ENCODE results near the gene CRISPLD2.

Gene CRISPLD2

DNA sequence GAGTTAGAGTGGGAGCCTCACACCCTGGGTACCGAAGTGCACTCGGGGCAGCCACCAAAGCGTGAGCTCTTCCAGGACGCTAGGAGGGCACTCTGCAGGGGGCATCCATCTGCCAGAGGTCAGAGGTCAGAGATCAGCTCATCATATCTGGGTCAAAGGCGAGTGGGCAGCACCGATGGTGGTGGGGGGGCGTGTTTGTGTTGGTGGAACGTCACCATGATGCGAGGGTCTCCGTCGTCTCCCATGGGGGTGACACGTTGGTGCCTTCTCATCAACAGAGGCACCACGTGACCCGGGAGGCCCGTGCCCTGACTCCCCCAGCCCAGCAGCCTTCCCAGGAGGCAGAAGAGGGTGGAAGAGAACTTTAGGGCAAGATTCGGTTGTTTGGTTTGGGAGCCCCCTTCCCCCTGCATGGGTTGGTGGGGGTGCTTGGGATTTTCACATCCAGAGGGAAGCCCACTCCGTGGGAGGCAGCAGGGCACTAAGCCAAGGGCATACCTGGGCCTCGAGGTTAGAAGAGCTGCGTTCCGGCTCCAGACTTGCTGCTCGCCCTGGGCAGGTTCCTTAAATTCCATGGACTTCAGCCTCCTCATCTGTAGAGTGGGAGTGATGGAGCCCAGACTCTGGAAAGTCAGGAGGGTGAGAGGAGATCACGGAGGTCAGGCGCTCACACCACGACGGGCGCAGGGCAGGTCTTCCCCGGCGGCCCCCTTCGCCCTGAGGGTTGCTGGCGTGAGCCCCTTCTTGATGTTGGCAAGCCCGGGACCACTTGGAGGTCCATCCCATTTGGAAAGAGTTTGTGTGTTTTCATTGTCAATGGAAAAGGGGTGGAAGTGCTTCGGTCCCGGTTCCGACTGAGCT is 14.0 kb downstream of the CRISPLD2 start:
- Histone ChIP-seq H3K27ac (peak overlapping the region in 8 of 21 experiments; percentile 34 to 83 (median 78)), H3K4me3 (no peak overlapping the region)

DNA sequence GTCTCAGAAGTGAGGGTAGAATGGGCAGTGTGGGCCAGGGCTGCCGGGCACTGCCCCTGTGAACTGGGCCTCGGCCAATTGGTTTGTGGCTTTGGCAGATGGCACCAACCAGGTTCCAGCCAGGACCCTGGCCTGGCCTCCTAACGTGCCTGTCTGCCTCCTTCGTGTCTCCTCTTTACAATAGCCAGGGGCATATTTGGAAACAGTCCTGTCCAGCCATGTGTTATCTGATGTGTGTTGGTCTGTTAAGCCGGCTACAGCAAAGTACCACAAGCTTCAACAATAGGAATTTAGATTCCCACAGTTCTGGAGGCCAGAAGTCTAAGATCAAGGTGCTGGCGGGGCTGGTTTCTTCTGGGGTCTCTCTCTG is 14.6 kb downstream of the CRISPLD2 start:
- Histone ChIP-seq H3K27ac (peak overlapping the region in 10 of 21 experiments; percentile 34 to 83 (median 78)), H3K4me3 (no peak overlapping the region)

DNA sequence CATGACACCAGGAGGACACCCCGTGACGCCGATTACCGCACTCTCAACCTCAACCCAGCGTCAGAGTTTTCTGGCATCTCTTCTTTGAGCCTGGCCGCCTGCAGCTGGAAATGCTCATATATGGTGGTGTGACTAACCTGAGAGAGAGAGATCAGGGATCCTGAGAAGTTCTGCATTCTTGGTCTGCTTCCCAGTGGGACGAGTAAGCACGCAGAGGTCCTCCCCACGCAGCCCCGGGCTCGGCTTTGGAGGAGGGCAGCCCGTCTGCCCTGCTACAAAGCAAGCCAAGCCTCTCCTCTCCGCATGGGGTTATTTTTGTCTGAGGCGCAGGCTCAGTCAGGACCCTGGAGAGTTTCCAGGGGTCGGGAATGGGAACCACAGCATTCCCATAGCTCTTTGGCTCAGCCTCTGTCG is 16.5 kb downstream of the CRISPLD2 start:
- no peak overlapping the region for H3K4me3 ChIP-seq
- H3K27ac ChIP-seq = peak overlapping the region in 17 of 21 experiments; percentile 14 to 85 (median 61)

DNA sequence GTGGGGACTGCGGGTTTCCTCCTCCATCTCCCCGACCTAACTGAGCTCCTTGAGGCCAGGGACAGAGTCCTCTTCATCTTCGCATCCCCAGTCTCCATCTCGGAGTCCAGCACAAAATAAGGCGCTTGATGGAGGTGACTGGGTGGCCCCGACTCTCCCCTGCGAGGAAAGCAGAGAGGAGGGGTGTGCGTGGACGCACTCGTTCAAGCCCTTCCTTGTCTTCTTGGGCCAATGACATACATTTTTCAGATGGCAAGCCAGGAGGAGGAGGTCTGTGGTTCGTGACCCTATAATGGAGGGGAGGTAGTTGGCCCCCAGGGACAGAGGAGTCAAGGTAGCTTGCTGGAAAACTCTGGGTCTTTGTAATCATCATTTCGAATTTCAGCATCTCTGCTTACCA is 17.2 kb downstream of the CRISPLD2 start:
- no peak overlapping the region for H3K4me3 ChIP-seq

DNA sequence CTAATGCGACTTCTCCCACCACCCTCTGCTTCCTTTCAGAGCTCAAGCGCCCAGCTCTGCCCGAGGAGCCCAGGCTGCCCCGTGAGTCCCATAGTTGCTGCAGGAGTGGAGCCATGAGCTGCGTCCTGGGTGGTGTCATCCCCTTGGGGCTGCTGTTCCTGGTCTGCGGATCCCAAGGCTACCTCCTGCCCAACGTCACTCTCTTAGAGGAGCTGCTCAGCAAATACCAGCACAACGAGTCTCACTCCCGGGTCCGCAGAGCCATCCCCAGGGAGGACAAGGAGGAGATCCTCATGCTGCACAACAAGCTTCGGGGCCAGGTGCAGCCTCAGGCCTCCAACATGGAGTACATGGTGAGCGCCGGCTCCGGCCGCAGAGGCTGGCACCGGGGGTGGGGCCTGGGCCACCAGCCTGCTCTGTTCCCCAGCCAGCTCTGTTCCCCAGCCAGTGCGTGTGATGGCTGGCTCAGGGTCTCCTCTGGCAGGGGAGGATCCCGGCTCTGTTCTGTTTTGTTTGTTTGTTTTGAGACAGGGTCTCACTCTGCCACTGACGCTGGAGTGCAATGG is 18.7 kb downstream of the CRISPLD2 start:
- peak overlapping the region in 5 of 21 experiments; percentile 22 to 34 (median 30) for H3K27ac ChIP-seq
- H3K4me3 ChIP-seq = no peak overlapping the region

More for the DNA sequence above, 17.2 kb downstream of the CRISPLD2 start:
- peak overlapping the region in 19 of 21 experiments; percentile 14 to 85 (median 60) for H3K27ac ChIP-seq

DNA sequence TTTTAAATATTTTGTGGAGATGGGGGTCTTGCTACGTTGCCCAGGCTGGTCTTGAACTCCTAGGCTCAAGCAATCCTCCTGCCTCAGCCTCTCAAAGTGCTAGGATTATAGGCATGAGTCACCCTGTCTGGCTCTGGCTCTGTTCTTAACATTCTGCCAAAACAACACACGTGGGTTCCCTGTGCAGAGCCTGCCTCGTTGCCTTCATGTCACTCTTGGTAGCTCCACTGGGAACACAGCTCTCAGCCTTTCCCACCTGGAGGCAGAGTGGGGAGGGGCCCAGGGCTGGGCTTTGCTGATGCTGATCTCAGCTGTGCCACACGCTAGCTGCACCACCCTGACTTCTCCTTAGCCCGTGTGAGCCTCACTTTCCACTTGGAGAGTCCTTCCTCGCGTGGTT is 19.3 kb downstream of the CRISPLD2 start:
- no peak overlapping the region for H3K4me3 ChIP-seq
- peak overlapping the region in 3 of 21 experiments; percentile 12 to 41 (median 21) for H3K27ac ChIP-seq

DNA sequence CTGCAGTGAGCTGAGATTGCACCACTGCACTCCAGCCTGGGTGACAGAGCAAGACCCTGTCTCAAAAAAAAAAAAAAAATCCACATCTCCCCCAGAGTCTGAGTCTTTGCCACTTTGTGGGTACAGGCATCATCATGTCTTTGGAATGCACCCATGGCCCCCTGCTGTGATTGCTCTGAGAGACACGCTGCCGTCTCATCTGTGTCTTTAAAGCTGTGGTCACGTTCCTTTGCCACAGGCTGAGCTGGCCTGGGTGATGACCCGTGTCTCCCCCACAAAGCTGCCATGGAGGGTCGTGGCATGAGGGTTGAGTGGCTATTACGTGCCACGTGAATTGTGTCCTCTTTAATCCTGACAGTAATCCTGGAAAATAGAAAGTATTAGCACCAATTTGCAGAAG is 20.2 kb downstream of the CRISPLD2 start:
- Histone ChIP-seq H3K27ac (peak overlapping the region in 2 of 21 experiments; percentile 12 to 25), H3K4me3 (no peak overlapping the region)

DNA sequence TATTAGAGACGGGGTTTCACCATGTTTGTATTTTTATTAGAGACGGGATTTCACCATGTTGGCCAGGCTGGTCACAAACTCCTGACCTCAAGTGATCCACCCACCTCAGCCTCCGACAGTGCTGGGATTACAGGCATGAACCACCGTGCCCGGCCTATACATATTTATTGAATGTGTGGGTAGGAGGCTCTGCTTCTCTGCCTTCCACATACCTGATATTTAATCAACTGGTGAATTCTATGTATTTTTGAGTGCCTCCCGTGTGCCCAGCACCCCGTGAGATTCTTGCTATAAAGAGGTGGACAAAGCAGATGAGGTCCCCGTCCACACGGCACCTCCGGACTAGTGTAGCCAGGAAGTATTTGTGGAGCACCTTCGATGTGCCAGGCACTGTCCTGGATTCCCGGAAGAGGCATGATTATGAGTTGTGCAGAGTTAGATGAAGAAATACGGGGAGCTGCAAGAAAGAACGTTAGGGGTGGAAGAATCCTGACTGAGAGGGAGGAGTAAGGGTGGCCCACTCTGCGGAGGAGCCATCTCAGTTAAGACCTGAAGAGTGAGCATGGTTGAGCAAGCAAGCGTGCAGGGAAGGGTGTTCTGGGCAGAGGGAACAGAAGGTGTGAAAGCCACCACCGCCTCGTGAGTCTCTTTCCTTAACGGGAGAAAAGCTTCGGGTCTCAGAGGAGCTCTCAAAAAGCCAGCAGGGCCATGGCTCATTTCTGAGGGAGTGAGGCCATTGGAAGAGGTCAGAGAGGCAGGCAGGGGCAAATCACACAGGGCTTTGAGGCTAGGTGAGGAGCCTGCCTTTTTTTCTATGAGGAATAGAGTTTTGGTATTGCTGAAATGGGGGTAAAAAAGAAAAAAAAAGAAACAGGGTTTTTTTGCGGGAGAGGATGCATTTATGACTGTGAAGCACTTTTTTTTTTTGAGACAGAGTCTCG is 21.2 kb downstream of the CRISPLD2 start:
- Histone ChIP-seq H3K27ac (peak overlapping the region in 10 of 21 experiments; percentile 21 to 73 (median 49)), H3K4me3 (no peak overlapping the region)

DNA sequence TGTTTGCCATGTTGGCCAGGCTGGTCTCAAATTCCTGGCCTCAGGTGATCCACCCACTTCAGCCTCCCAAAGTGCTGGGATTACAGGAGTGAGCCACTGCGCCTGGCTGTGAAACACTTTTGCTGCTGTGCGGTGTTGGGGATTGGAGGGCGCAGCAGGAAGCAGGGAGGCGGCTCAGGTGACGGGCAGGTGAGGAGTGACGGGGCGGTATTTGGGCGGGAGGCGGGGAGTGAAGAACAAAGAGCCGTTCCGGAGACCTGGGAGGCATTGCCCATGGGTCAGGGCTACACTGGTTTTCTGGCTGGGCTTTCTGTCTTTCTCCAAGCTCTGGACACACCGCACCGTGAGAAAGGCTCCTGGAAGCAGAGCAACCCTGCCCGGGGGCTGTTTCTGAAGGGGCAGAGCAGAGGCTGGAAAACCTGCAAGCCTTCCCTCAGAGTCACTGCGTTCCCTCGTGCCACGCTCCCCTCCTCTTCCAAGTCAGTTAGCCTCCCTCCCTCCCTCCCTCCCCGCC is 22.1 kb downstream of the CRISPLD2 start:
- no peak overlapping the region for H3K4me3 ChIP-seq

DNA sequence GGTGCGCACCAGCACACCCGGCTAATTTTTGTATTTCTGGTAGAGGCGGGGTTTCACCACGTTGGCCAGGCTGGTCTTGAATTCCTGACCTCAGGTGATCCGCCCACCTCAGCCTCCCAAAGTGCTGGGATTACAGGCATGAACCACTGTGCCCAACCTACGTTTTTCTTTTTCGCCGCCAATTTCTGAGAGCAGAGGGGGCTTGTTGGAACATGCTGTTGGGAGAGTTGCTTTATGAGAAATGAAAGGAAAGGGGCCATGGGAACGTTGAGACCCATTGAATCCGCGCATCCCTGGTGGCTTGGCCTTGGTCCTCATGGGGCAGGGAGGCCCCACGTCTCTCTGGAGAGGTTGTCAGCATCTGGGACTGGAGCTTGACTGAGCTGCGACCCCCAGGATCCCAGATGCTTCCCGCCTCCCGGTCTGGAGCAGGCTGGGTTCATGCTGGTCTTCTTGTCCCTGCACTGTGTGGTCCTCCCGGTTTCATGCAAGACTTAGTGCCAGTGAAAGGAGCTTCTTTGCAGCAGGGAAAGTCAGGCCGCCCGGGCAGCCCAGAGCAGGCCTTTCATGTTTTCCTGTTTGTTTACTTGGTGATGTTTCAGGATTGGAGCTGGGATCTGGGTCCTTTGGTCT is 22.8 kb downstream of the CRISPLD2 start:
- Histone ChIP-seq H3K4me3 (no peak overlapping the region), H3K27ac (peak overlapping the region in 15 of 21 experiments; percentile 33 to 86 (median 60))

More for the DNA sequence above, 22.1 kb downstream of the CRISPLD2 start:
- H3K27ac ChIP-seq = peak overlapping the region in 18 of 21 experiments; percentile 21 to 73 (median 52)

DNA sequence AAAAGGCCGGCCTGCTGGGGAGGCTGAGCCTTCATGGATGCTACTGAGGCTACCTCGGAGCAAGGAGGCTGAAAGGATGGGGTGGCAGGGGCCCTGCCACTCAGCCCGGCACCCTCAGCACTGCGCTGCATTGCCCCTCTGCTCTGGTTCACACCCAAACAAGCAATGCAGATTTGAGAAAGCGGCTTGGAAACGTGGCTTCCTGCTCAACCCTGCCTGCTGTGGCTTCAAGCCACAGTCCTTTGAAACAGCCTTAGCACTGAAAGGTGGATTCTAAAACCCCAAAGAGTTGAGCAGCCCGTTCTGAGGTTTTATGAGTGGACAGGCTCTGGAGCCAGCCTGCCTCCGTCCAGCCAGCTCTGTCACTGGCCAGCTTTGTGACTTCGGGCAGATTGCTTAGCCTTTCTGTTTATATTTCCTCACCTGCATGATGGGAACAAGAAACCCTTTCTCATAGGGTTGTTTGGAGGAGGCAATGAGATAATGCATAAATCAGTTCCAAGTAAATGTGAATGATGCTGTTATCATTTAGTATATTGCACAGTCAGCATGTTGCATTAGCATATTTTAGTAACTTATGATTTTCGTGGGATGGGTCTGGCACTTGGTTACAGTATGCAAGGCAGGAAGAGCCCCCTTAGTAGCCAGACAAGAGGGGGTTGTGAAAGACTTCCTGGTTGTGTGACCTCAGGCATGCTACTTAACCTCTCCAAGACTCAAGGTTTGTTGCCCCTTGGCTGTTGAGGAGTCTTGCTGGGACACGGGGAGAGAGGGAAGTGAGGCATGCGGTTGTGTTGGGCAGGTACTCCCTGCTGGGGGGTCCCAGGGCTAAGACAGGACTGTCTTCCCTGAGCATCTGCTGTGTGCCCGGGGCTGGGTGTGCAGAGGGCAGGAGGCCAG is 23.6 kb downstream of the CRISPLD2 start:
- H3K27ac ChIP-seq = peak overlapping the region in 16 of 21 experiments; percentile 17 to 86 (median 60)
- no peak overlapping the region for H3K4me3 ChIP-seq

DNA sequence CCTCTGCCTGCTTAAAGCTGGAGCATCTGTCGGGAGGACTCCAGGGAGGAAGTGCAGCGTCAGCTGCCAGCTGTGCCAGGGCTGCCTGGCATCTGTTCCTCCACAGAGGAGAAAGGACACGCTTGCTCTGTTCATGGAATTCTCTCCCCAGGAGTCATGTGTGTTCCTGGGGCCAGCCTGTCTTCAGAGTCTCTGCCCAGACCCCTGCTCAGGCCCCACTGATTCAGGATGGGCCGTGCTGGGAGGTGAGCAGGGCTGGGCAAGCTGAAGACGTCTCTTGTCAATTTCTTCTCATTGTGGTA is 24.2 kb downstream of the CRISPLD2 start:
- peak overlapping the region in 9 of 21 experiments; percentile 1 to 86 (median 46) for H3K27ac ChIP-seq
- H3K4me3 ChIP-seq = no peak overlapping the region

DNA sequence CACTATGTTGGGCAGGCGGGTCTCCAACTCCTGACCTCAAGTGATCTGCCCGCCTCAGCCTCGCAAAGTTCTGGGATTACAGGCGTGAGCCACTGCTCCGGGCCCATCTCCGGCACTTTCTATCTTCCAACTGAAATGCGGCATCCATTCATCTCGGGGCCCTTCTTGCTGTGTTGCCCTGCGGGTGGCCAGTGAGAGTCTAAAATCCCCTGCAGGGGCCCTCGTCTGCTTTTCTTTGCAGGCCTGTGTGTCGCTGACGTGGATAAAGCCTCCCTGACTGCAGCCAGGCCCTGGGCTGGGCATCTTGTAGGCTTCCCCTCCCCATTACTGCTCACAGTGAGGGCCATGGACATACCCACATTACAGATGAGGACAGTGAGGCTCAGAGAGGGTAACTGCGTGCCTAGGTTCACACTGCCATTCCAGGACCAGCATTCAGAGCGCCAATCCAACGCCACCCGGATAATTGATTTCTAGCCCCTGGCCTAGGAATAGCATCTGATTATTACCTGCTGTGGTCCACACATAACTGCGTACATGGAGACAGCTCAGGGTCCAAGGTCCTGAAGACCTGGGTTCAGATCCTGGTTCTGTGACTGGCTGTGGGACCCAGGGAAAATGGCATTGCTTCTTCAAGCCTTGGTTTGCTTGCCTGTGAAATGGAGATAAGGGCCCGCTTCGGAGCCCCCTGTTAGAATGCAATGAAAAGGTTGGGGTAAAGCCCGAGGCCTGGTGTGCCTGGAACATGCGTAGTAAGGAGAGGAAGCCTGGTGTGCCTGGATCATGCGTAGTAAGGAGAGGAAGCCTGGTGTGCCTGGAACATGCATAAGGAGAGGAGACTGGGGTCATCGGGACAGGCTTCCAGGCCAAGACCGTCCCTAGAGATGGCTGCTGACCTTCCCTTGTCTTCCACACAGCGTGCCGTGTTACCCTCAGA is 25.0 kb downstream of the CRISPLD2 start:
- Histone ChIP-seq H3K4me3 (no peak overlapping the region), H3K27ac (peak overlapping the region in 1 of 21 experiments; percentile 60)

DNA sequence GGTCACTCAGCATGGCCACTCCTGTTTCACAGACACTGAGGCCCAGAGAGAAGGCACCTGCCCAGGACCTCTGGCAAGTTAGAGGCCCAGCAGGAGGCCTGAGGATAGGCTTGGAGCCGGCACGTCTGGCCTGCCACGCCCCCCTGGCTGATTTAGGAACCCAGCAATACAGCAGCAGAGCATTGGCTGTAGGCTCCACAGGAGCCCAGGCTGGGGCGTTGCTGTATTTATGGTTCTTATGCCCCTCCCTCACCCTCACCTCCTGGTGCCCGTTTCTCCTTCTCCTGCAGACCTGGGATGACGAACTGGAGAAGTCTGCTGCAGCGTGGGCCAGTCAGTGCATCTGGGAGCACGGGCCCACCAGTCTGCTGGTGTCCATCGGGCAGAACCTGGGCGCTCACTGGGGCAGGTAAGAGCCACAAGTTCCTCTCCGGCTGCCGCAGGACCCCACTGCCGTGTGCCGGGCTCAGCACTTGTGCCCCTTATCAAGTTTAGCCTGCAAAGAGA is 25.8 kb downstream of the CRISPLD2 start:
- Histone ChIP-seq H3K27ac (peak overlapping the region in 1 of 21 experiments; percentile 9), H3K4me3 (no peak overlapping the region)

DNA sequence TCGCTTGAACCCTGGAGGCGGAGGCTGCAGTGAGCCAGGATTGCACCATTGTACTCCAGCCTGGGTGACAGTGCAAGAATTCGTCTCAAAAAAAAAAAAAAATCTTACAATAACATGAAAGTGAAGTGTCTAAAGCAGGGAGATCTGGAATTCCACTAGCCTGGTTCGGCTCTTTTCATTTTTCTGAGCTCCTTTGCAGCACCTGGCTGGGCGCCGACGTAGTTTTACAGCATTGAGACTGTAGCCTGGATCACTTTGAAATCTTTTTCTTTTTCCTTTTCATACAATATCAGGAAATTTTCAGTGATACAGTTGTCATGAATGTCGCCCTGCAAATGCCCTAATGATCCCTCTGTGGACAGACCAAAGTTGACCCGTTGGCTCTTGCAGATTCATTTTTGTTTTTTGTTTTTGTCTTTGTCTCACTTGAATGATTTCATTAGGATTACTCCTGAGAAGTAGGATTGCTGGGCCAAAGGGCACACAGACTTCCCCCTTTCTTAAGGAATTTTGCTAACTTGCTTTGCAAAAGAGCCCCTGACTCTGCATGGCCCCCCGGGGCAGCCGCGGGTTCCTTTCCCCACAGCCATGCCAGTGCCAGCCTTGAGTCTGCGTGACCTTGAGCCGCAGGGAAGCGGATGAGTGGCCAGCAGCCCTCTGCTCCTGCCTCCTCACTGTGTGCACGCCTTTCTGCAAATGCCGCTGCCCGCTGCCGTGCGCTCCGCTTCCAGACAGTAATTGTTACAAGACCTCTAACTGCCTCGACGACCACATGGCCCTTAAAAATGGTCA is 28.0 kb downstream of the CRISPLD2 start:
- H3K27ac ChIP-seq = no peak overlapping the region
- H3K4me3 ChIP-seq = no peak overlapping the region

DNA sequence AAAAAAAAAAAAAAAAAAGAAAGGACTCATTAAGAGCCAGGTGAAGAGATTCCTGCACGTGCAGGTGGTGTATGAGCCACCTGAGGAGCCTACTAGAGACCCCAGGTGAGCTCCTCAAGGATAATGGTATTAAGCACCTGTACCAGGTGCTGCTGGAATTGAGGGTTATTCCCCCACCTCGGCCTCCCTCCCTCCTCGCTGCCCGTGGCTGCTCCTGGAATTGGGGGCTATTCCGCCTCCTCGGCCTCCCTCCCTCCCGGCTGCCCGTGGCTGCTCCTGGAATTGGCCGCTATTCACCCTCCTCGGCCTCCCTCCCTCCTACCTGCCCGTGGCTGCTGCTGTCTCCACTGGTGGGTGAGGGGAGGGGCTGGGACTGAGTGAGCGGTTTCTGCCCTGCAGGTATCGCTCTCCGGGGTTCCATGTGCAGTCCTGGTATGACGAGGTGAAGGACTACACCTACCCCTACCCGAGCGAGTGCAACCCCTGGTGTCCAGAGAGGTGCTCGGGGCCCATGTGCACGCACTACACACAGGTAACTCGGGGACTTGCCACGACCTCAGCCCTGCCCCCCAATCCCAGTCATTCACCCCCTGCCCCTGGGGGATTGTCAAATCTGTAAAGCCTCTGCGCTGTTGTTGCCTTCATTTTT is 29.3 kb downstream of the CRISPLD2 start:
- no peak overlapping the region for H3K4me3 ChIP-seq
- H3K27ac ChIP-seq = no peak overlapping the region

Data from skin epidermis (tissue), 12 donors.